MCF 10A (cell line): ENCODE results near the gene INIP. TPM values are rescaled to one million over a fixed set of nuclear protein-coding genes. Genes with fewer than 3 reads are reported as not detected.

Source experiments
- BruUV-seq: library from RNA; stranded (reverse); fragments of 400-500 nt; replicated peaks from 2 replicates; lab custom pipeline; 2021; lab: Mats Ljungman, UMichigan
- CTCF ChIA-PET: fragments of 300-600 bp; sonication (Branson Sonifier 250); formaldehyde crosslinking; extraction: SDS; loops from one replicate; lab custom pipeline; 2021; ENCODE audit warnings: antibody characterized with exemption, inconsistent platforms; lab: Yijun Ruan, JAX
- POLR2A ChIA-PET: fragments of 300-600, 350-650 bp; sonication (Branson Sonifier 250); formaldehyde crosslinking; extraction: SDS; loops from one replicate; lab custom pipeline; 2020; ENCODE audit warnings: antibody characterized with exemption, inconsistent platforms; lab: Yijun Ruan, JAX
- DNase-seq: peaks from one replicate; pipeline ENCODE4 v3.0.0-alpha.2; 2018; ENCODE audit not compliant: unreplicated experiment
- H3K27ac Mint-ChIP-seq: one replicate; pipeline ENCODE4 v1.8.0; 2022; ENCODE audit warnings: mild to moderate bottlenecking, low read depth, mixed read lengths; ENCODE audit not compliant: unreplicated experiment
- H3K27me3 Mint-ChIP-seq: one replicate; pipeline ENCODE4 v1.8.0; 2022; ENCODE audit warnings: mixed read lengths; ENCODE audit not compliant: insufficient read depth, unreplicated experiment
- H3K36me3 Mint-ChIP-seq: one replicate; pipeline ENCODE4 v1.8.0; 2022; ENCODE audit warnings: mild to moderate bottlenecking, moderate library complexity, mixed read lengths; ENCODE audit not compliant: insufficient read depth, unreplicated experiment
- H3K4me1 Mint-ChIP-seq: one replicate; pipeline ENCODE4 v1.8.0; 2022; ENCODE audit warnings: mixed read lengths; ENCODE audit not compliant: insufficient read depth, unreplicated experiment
- H3K4me3 Mint-ChIP-seq: one replicate; pipeline ENCODE4 v1.8.0; 2022; ENCODE audit warnings: mild to moderate bottlenecking, moderate library complexity, mixed read lengths; ENCODE audit not compliant: unreplicated experiment
- H3K9me3 Mint-ChIP-seq: one replicate; pipeline ENCODE4 v1.8.0; 2022; ENCODE audit warnings: mixed read lengths; ENCODE audit not compliant: unreplicated experiment
- CTCF ChIP-seq: fragments of 200-600 bp; IDR thresholded peaks from one replicate; pipeline ENCODE4 v1.8.0; 2022; ENCODE audit warnings: antibody characterized with exemption, mild to moderate bottlenecking; ENCODE audit not compliant: unreplicated experiment
- intact Hi-C: fragments of 100-400 bp; cut with micrococcal nuclease; formaldehyde crosslinking; loops from 2 replicates; pipeline ENCODE4 v1.14.1; 2022
- total RNA-seq: library from RNA; stranded (reverse); gene quantifications from 2 replicates; pipeline ENCODE4 v1.2.3, GENCODE V29; 2022

Gene INIP
- total RNA-seq, 1 experiment from 2014 or later, result 28.0 TPM

DNA sequence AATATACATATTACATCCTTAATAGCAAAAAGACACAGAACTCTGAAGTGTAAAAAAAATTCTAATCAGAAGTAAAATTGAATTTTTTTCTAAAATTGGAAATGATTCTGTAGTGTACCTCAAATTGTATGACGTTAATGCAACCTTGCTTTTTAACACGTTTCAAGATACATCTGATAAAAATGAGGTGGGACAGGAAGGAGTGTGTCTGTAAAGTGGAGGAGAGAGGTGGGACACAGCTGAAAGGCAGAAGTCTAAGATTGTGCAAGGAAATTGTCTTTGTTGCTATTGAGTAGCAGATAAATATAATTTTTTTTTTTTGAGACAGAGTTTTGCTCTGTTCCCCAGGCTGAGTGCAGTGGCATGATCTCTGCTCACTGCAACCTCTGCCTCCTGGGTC is 17.0 kb upstream of the INIP start:
- Mint-ChIP-seq H3K36me3 (no peaks in the 10 kb centered on the region), H3K27ac (no peak overlapping the region), H3K9me3 (no peaks in the 10 kb centered on the region), H3K27me3 (no peaks in the 10 kb centered on the region), H3K4me1 (peaks cover 6% of the 10 kb centered on the region), H3K4me3 (no peak overlapping the region)
- ChIA-PET CTCF (interaction anchor here (0.6 kb wide), 2 partner anchors 35 to 1604 kb away, joined by 3 read pairs; no protein-coding TSS in a partner anchor), POLR2A (no interaction called here)
- BruUV-seq, result no TSS peak
- intact Hi-C loops, result no loop called here
- no peak for DNase-seq
- no peak for TF ChIP-seq CTCF

- BruUV-seq, result no TSS peak
- TF ChIP-seq CTCF, result no peak
- no peaks in the 10 kb centered on the region for H3K4me1 Mint-ChIP-seq
- no peaks in the 10 kb centered on the region for H3K9me3 Mint-ChIP-seq
- ChIA-PET CTCF (interaction anchor here (1.6 kb wide), 1 partner anchor 13 kb away, joined by 4 read pairs; the partner anchor contains the start of gene INIP), POLR2A (interaction anchor here (0.6 to 1.8 kb wide), 2 partner anchors 9 to 14 kb away, joined by 3 to 4 read pairs; partner anchors contain the start of gene INIP)
- H3K4me3 Mint-ChIP-seq, result no peak overlapping the region
- intact Hi-C loops, result no loop called here
- DNase-seq, result no peak
- H3K27me3 Mint-ChIP-seq, result no peaks in the 10 kb centered on the region
- no peak overlapping the region for H3K27ac Mint-ChIP-seq
- no peaks in the 10 kb centered on the region for H3K36me3 Mint-ChIP-seq
These were observed 14.1 kb upstream of the INIP start for GRCh38 chr9:112731971-112732370.

- Mint-ChIP-seq H3K4me1 (no peaks in the 10 kb centered on the region), H3K27ac (no peak overlapping the region), H3K36me3 (no peaks in the 10 kb centered on the region), H3K27me3 (no peaks in the 10 kb centered on the region), H3K4me3 (no peak overlapping the region), H3K9me3 (no peaks in the 10 kb centered on the region)
- intact Hi-C loops, result no loop called here
- CTCF ChIA-PET, result interaction anchor here (0.5 to 1.1 kb wide), 2 partner anchors 15 to 105 kb away, joined by 3 read pairs; no protein-coding TSS in a partner anchor
- DNase-seq, result no peak
- BruUV-seq, result no TSS peak
- no peak for TF ChIP-seq CTCF
- POLR2A ChIA-PET, result no interaction called here
These were observed 10.5 kb upstream of the INIP start for GRCh38 chr9:112728401-112728800.

GRCh38 chr9:112726428-112726827 is 8.5 kb upstream of the INIP start:
- intact Hi-C loops, result no loop called here
- Mint-ChIP-seq H3K27me3 (no peaks in the 10 kb centered on the region), H3K4me1 (no peaks in the 10 kb centered on the region), H3K27ac (no peak overlapping the region), H3K9me3 (no peaks in the 10 kb centered on the region), H3K36me3 (no peaks in the 10 kb centered on the region), H3K4me3 (no peak overlapping the region)
- ChIA-PET CTCF (interaction anchor here (0.5 to 0.6 kb wide), 2 partner anchors 15 to 94 kb away, joined by 4 read pairs; no protein-coding TSS in a partner anchor), POLR2A (no interaction called here)
- no peak for DNase-seq
- no TSS peak for BruUV-seq
- TF ChIP-seq CTCF, result no peak
